ENCODE results near the gene DISP2. TPM values are rescaled to one million over a fixed set of nuclear protein-coding genes. Genes with fewer than 3 reads are reported as not detected.
A peak's percentile ranks its signal among the peaks of the same experiment; 100 is the strongest.

DISP2 gene
- total RNA-seq, 1 donor from 2014 or later, result 0.38 TPM

DNA sequence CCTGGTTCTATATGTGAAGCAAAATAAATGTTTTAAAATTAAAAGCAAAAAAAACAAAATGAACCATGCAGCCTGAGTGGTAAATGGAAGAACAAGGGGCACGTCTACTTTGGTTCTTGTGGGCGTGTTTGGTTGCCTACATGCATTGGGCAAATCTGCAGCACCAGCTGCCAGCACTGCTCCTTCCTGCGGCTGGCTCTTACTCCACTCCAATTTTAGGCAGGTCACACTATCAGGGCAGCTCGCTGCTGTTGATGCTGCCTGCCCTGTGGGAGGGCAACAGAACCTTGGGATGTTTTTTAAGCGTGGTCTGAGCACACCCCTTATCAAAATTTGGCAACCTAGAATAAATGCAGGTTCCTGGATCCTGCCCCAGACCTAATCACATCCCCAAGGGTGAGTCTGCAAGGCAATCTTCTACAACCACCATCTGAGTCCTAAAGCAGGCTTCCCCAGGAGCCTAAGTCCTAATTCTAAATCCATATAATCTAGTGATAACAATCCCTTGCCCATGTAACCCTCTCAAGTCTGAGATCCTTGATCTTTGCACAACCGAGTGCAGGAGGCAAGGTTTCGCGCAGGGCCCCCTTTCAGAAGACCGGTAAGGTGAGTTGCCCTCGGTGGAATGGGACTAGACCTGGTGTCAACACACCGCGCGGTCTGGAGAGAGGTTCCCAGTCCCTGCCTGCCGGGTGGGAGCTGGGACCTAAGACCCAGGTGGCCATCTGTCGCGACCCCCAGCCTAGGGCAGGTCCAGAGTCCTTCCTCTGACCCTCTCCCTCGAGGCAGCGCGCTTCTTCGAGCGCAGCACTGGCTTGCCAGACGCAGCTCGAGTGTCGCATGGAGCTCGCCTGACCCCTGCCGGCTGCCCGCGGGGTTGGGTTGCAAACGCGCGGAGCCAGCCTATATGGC is 63.5 kb downstream of the DISP2 start:
- H3K9me3 Mint-ChIP-seq, result no peaks in the 10 kb centered on the region
- H3K27ac Mint-ChIP-seq, result no peak overlapping the region
- H3K36me3 Mint-ChIP-seq (ENCODE audit: low read depth), result peaks cover 12% of the 10 kb centered on the region
- ChIA-PET POLR2A (interaction anchor here (1.0 to 1.6 kb wide), 3 partner anchors 15 to 142 kb away, joined by 3 to 4 read pairs (median 4); no protein-coding TSS in a partner anchor), CTCF (interaction anchor here (0.6 to 8.8 kb wide), 18 partner anchors 14 to 183 kb away, joined by 3 to 113 read pairs (median 4); partner anchors contain the start of genes INAFM2 and PAK6)
- TF ChIP-seq, protein P1, sequence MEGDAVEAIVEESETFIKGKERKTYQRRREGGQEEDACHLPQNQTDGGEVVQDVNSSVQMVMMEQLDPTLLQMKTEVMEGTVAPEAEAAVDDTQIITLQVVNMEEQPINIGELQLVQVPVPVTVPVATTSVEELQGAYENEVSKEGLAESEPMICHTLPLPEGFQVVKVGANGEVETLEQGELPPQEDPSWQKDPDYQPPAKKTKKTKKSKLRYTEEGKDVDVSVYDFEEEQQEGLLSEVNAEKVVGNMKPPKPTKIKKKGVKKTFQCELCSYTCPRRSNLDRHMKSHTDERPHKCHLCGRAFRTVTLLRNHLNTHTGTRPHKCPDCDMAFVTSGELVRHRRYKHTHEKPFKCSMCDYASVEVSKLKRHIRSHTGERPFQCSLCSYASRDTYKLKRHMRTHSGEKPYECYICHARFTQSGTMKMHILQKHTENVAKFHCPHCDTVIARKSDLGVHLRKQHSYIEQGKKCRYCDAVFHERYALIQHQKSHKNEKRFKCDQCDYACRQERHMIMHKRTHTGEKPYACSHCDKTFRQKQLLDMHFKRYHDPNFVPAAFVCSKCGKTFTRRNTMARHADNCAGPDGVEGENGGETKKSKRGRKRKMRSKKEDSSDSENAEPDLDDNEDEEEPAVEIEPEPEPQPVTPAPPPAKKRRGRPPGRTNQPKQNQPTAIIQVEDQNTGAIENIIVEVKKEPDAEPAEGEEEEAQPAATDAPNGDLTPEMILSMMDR (IDR thresholded peaks at IDR 0.05), result peak; percentile 86
- no peaks in the 10 kb centered on the region for H3K27me3 Mint-ChIP-seq
- DNase-seq (peak; percentile 77), ATAC-seq (ENCODE audit: low read depth) (peak; percentile 97)
- peaks cover 2% of the 10 kb centered on the region for H3K4me1 Mint-ChIP-seq
- no peak overlapping the region for H3K4me3 Mint-ChIP-seq
- intact Hi-C loops (cut with micrococcal nuclease), result loop anchor here (1.0 to 10.0 kb wide), 7 partner anchors 39 to 377 kb away; partner anchors contain the start of gene KNSTRN

DNA sequence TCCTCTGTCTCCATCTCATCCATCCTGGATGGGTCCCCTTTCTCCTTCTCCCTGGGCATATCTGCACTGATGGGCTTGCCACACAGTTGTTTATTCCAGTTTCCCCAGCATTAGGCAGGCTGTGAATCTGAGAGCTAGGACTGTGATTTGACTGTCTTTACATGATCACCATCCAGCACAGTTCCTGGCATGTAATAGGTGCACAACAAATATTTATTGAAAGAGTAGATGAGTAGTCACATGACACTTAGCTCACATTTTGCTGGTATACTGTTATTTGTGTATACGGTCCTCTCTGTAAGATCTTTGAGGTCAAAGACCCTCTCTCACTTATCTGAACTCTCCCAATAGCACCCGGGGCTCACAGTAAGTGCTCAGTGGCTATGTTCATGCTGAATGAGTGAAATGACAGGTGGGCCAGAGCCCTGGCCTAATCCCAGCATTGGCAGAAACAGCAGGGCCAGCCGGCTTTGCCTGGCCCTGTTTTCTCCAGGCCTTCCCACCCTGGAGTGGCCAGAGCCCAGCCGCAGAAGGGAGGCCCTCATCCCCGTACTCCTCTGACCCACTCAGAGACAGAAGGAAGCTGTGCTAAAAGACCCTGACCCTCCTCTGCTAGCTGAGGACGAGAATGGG is 66.6 kb downstream of the DISP2 start:
- POLR2A ChIA-PET, result interaction anchor here (0.5 kb wide), 1 partner anchor 103 kb away, joined by 5 read pairs; no protein-coding TSS in a partner anchor
- Mint-ChIP-seq H3K9me3 (no peaks in the 10 kb centered on the region), H3K27ac (no peak overlapping the region), H3K27me3 (no peaks in the 10 kb centered on the region), H3K4me3 (no peak overlapping the region), H3K4me1 (peaks cover 2% of the 10 kb centered on the region), H3K36me3 (ENCODE audit: low read depth) (peaks cover 5% of the 10 kb centered on the region)
- TF ChIP-seq, protein P1 (IDR thresholded peaks at IDR 0.05), result no peak
- CTCF ChIA-PET, result interaction anchor here (0.6 to 8.8 kb wide), 3 partner anchors 39 to 87 kb away, joined by 3 to 113 read pairs (median 4); no protein-coding TSS in a partner anchor
- DNase-seq (no peak), ATAC-seq (ENCODE audit: low read depth) (no peak)
- intact Hi-C loops (cut with micrococcal nuclease), result loop anchor here (5.0 to 10.0 kb wide), 3 partner anchors 42 to 380 kb away; partner anchors contain the start of gene KNSTRN

DNA sequence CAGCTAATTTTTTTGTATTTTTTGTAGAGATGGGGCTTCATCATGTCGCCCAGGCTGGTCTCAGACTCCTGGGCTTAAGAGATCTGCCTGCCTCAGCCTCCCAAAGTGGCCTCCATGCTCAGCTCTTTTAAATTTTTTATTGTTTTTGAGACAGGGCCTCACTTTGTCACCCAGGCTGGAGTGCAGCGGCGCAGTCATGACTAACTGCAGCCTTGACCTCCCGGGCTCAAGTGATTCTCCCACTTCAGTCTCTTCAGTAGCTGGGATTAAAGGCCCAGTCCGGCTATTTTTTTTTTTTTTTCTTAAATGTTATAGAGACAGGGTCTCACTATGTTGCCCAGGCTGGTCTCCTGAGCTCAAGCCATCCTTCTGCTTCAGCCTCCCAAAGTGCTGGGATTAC is 67.7 kb downstream of the DISP2 start:
- ChIA-PET CTCF (interaction anchor here (0.9 to 8.8 kb wide), 4 partner anchors 44 to 103 kb away, joined by 3 to 113 read pairs (median 4); partner anchors contain the start of gene INAFM2), POLR2A (interaction anchor here (0.7 kb wide), 1 partner anchor 344 kb away, joined by 6 read pairs; the partner anchor contains the start of gene C15orf62)
- H3K9me3 Mint-ChIP-seq, result no peaks in the 10 kb centered on the region
- no peak overlapping the region for H3K4me3 Mint-ChIP-seq
- H3K4me1 Mint-ChIP-seq, result peaks cover 2% of the 10 kb centered on the region
- TF ChIP-seq, protein P1 (IDR thresholded peaks at IDR 0.05), result no peak
- H3K27ac Mint-ChIP-seq, result no peak overlapping the region
- ATAC-seq (ENCODE audit: low read depth), result no peak
- H3K36me3 Mint-ChIP-seq (ENCODE audit: low read depth), result peaks cover 5% of the 10 kb centered on the region
- DNase-seq, result no peak
- intact Hi-C loops (cut with micrococcal nuclease), result loop anchor here (10.0 kb wide), 1 partner anchor 381 kb away; no protein-coding TSS in a partner anchor
- H3K27me3 Mint-ChIP-seq, result no peaks in the 10 kb centered on the region

DNA sequence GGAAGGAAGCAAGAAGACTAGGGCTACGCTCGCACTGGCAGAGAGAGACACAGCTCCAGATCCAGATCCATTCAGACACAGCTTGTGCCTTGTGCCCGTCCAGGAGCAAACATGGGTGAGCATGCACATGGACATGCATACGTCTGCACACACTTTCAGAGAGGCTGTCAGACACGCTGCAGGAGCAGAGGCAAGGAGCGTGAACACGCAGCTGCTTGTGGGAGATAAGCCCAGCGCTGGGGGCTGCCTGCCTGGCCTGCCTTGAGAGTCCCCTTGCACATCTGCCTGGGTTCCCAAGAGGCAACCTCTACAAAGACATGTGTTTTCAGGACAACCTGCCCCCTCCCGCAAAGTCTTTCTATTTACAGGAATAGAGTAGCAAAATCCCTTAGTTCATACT is 69.2 kb downstream of the DISP2 start:
- H3K4me1 Mint-ChIP-seq, result no peaks in the 10 kb centered on the region
- no peak overlapping the region for H3K27ac Mint-ChIP-seq
- POLR2A ChIA-PET, result no interaction called here
- no peaks in the 10 kb centered on the region for H3K9me3 Mint-ChIP-seq
- no peak overlapping the region for H3K4me3 Mint-ChIP-seq
- H3K36me3 Mint-ChIP-seq (ENCODE audit: low read depth), result peaks cover 5% of the 10 kb centered on the region
- CTCF ChIA-PET, result interaction anchor here (0.6 to 8.8 kb wide), 4 partner anchors 77 to 152 kb away, joined by 3 to 113 read pairs (median 3); no protein-coding TSS in a partner anchor
- no peaks in the 10 kb centered on the region for H3K27me3 Mint-ChIP-seq
- ATAC-seq (ENCODE audit: low read depth) (no peak), DNase-seq (no peak)
- TF ChIP-seq, protein P1 (IDR thresholded peaks at IDR 0.05), result no peak
- intact Hi-C loops (cut with micrococcal nuclease), result loop anchor here (10.0 kb wide), 1 partner anchor 382 kb away; no protein-coding TSS in a partner anchor

All from activated B cell treated with CpG ODN at 0.5 μM for 24 hours (primary cell).